PC-9 (cell line): ENCODE data around the gene NFKBIA.

Experiments
- EZH2 ChIP-seq: fragments of 200-600 bp; sonication (generic); IDR thresholded peaks from 2 replicates; pipeline ENCODE4 v1.8.0; 2017; ENCODE audit warnings: antibody characterized with exemption, low read depth
- TF ChIP-seq, protein P1 (sequence below): fragments of 200-600 bp; sonication (generic); conservative IDR thresholded peaks from 2 replicates; pipeline ENCODE4 v1.6.1; 2017; ENCODE audit warnings: mixed run types, antibody characterized with exemption, mild to moderate bottlenecking, moderate library complexity

DNA sequence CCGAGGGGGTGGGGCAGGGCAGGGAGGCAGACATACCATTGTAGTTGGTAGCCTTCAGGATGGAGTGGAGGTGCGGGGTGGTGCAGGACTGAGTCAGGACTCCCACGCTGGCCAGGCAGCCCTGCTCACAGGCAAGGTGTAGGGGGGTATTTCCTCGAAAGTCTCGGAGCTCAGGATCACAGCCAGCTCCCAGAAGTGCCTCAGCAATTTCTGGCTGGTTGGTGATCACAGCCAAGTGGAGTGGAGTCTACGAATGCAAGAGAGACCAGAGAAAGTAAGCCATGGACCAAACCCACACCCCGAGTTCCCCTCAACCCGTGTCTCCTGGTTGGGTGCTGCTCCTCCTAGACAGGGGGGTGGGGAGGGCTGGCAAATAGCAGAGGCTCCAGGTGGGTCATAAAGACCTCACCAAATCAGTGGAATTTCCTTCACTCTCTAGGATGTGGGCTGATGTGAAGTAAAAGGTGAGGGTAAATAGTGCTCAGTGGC is 1.4 kb downstream of the NFKBIA start:
- TF ChIP-seq, protein P1, sequence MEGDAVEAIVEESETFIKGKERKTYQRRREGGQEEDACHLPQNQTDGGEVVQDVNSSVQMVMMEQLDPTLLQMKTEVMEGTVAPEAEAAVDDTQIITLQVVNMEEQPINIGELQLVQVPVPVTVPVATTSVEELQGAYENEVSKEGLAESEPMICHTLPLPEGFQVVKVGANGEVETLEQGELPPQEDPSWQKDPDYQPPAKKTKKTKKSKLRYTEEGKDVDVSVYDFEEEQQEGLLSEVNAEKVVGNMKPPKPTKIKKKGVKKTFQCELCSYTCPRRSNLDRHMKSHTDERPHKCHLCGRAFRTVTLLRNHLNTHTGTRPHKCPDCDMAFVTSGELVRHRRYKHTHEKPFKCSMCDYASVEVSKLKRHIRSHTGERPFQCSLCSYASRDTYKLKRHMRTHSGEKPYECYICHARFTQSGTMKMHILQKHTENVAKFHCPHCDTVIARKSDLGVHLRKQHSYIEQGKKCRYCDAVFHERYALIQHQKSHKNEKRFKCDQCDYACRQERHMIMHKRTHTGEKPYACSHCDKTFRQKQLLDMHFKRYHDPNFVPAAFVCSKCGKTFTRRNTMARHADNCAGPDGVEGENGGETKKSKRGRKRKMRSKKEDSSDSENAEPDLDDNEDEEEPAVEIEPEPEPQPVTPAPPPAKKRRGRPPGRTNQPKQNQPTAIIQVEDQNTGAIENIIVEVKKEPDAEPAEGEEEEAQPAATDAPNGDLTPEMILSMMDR, result no peak
- no peak for TF ChIP-seq EZH2
